Panc1 (cell line): ENCODE data around the gene MN1.

ENCODE experiments used
- CTCF ChIP-seq: fragments of 450-650 bp; IDR thresholded peaks from 2 replicates; pipeline ENCODE4 v1.5.1; 2017; ENCODE audit warnings: mild to moderate bottlenecking
- REST ChIP-seq, 2 experiments: IDR thresholded peaks; 2 replicates each; pipeline ENCODE4 v1.6.1; 2011 to 2012; ENCODE audit warnings: low read depth in 2 of 2, control low read depth in 1 of 2, low read length in 1 of 2, mild to moderate bottlenecking in 1 of 2, moderate library complexity in 1 of 2; ENCODE audit not compliant: insufficient read depth in 1 of 2

GRCh38 chr22:27727673-27728451 is 73.7 kb downstream of the MN1 start:
- TF ChIP-seq REST (IDR thresholded peaks at IDR 0.05; ENCODE audit: insufficient read depth in 1 of 2, low read depth in 2 of 2, low read length in 1 of 2) (no peak), CTCF (no peak)
